GM12892 (cell line): ENCODE results near the gene RAB6B.

ENCODE experiments used
- DNase-seq: peaks from one replicate; pipeline ENCODE4 v3.0.0; 2011; ENCODE audit not compliant: insufficient read length
- FAIRE-seq: peaks from 2 replicates; lab custom pipeline; 2011; peaks lifted over from hg19 to GRCh38; lab: Jason Lieb, UNC
- POLR2A ChIP-seq: IDR thresholded peaks from 2 replicates; pipeline ENCODE4 v1.6.1; 2011; ENCODE audit warnings: low read depth, low read length, control low read depth
- POLR2AphosphoS5 ChIP-seq: IDR thresholded peaks from 2 replicates; pipeline ENCODE4 v1.6.1; 2011; ENCODE audit warnings: low read depth, low read length, control low read depth
- TAF1 ChIP-seq: IDR thresholded peaks from 2 replicates; pipeline ENCODE4 v1.6.1; 2011; ENCODE audit warnings: low read depth, mild to moderate bottlenecking, control low read depth, low read length, borderline replicate concordance

Gene RAB6B

GRCh38 chr3:133859381-133860234 is 36.1 kb downstream of the RAB6B start:
- TF ChIP-seq TAF1 (no peak), POLR2A (no peak), POLR2AphosphoS5 (no peak)
- no peak for FAIRE-seq

GRCh38 chr3:133857767-133858166 is 37.9 kb downstream of the RAB6B start:
- FAIRE-seq (no peak), DNase-seq (no peak)
- TF ChIP-seq POLR2A = no peak
- no peak for TF ChIP-seq TAF1
- TF ChIP-seq POLR2AphosphoS5 = no peak

More at GRCh38 chr3:133859381-133860234, 36.1 kb downstream of the RAB6B start:
- no peak for DNase-seq

GRCh38 chr3:133856316-133856715 is 39.4 kb downstream of the RAB6B start:
- FAIRE-seq = no peak
- no peak for DNase-seq
- no peak for TF ChIP-seq POLR2A
- TF ChIP-seq TAF1 = no peak
- no peak for TF ChIP-seq POLR2AphosphoS5

GRCh38 chr3:133855772-133856171 is 39.9 kb downstream of the RAB6B start:
- no peak for DNase-seq
- no peak for TF ChIP-seq POLR2AphosphoS5
- TF ChIP-seq TAF1 = no peak
- no peak for TF ChIP-seq POLR2A
- FAIRE-seq = no peak

- TF ChIP-seq POLR2AphosphoS5 (no peak), TAF1 (no peak), POLR2A (no peak)
- FAIRE-seq = peak; percentile 63
- DNase-seq = no peak
These were observed 40.7 kb downstream of the RAB6B start for GRCh38 chr3:133855002-133855370.

- FAIRE-seq (no peak), DNase-seq (no peak)
- TF ChIP-seq POLR2A (no peak), POLR2AphosphoS5 (no peak), TAF1 (no peak)
These were observed 41.2 kb downstream of the RAB6B start for GRCh38 chr3:133854264-133855001.

- FAIRE-seq = no peak
- TF ChIP-seq POLR2A (no peak), TAF1 (no peak), POLR2AphosphoS5 (no peak)
- no peak for DNase-seq
These were observed 41.8 kb downstream of the RAB6B start for GRCh38 chr3:133853925-133854227.

GRCh38 chr3:133853063-133853924 is 42.4 kb downstream of the RAB6B start:
- FAIRE-seq (no peak), DNase-seq (no peak)
- TF ChIP-seq POLR2A (no peak), TAF1 (no peak), POLR2AphosphoS5 (no peak)

- no peak for FAIRE-seq
- TF ChIP-seq POLR2A (no peak), POLR2AphosphoS5 (no peak), TAF1 (no peak)
These were observed 43.8 kb downstream of the RAB6B start for GRCh38 chr3:133851931-133852330.

GRCh38 chr3:133851266-133851906 is 44.3 kb downstream of the RAB6B start:
- DNase-seq (no peak), FAIRE-seq (peak; percentile 64)
- TF ChIP-seq POLR2A (no peak), POLR2AphosphoS5 (no peak), TAF1 (no peak)

More at GRCh38 chr3:133851931-133852330, 43.8 kb downstream of the RAB6B start:
- DNase-seq = no peak
